Neural cell (in vitro differentiated cells): ENCODE measurements around the gene ZNF438. TPM values are rescaled to one million over a fixed set of nuclear protein-coding genes. Genes with fewer than 3 reads are reported as not detected.

Experiments used
- H2AFZ ChIP-seq: fragments of 200-600, 300-800 bp; sonication (generic), shearing (Covaris generic); 2 replicates; pipeline ENCODE4 v1.6.0; 2014; ENCODE audit warnings: low read depth, mild to moderate bottlenecking, antibody characterized with exemption, low read length, moderate library complexity
- H3F3A ChIP-seq: fragments of 200-600 bp; shearing (Covaris generic); 2 replicates; pipeline ENCODE4 v1.6.1; 2016; ENCODE audit warnings: mild to moderate bottlenecking, moderate library complexity, mixed read lengths, antibody characterized with exemption, low read length; ENCODE audit not compliant: insufficient read depth, poor library complexity, severe bottlenecking
- H3K27ac ChIP-seq: fragments of 200-600, 300-800 bp; sonication (generic), shearing (Covaris generic); 2 replicates; pipeline ENCODE4 v1.5.1; 2014; ENCODE audit warnings: mild to moderate bottlenecking, low read length, moderate library complexity
- H3K27me3 ChIP-seq: fragments of 300-800, 200-600 bp; sonication (generic), shearing (Covaris generic); 2 replicates; pipeline ENCODE4 v1.6.0; 2014; ENCODE audit warnings: mild to moderate bottlenecking, low read depth, low read length, moderate library complexity; ENCODE audit not compliant: insufficient read depth
- H3K36me3 ChIP-seq: fragments of 300-800, 200-600 bp; sonication (generic), shearing (Covaris generic); 2 replicates; pipeline ENCODE4 v1.5.1; 2014; ENCODE audit warnings: mild to moderate bottlenecking, antibody characterized with exemption, low read length, moderate library complexity; ENCODE audit not compliant: insufficient read depth
- H3K4me2 ChIP-seq: fragments of 300-800, 200-600 bp; sonication (generic), shearing (Covaris generic); 2 replicates; pipeline ENCODE4 v1.6.0; 2014; ENCODE audit warnings: mild to moderate bottlenecking, low read length
- H3K4me3 ChIP-seq: fragments of 300-800, 200-600 bp; sonication (generic), shearing (Covaris generic); 2 replicates; pipeline ENCODE4 v1.5.1; 2014; ENCODE audit warnings: mild to moderate bottlenecking, low read length, moderate library complexity
- H3K79me2 ChIP-seq: fragments of 200-600 bp; shearing (Covaris generic); replicated peaks from 2 replicates; pipeline ENCODE4 v1.6.0; 2014; ENCODE audit warnings: mild to moderate bottlenecking, low read length, moderate library complexity; ENCODE audit not compliant: insufficient read depth
- H3K9ac ChIP-seq: fragments of 300-800, 200-600 bp; sonication (generic), shearing (Covaris generic); 2 replicates; pipeline ENCODE4 v1.6.1; 2016; ENCODE audit warnings: mild to moderate bottlenecking, low read length, mixed read lengths
- H3K9me2 ChIP-seq: fragments of 200-600 bp; shearing (Covaris generic); 2 replicates; pipeline ENCODE4 v1.6.1; 2016; ENCODE audit warnings: mild to moderate bottlenecking, low read length, mixed read lengths; ENCODE audit not compliant: insufficient read depth
- H3K9me3 ChIP-seq: fragments of 200-600, 300-800 bp; sonication (generic), shearing (Covaris generic); 2 replicates; pipeline ENCODE4 v1.6.1; 2016; ENCODE audit warnings: mild to moderate bottlenecking, mixed run types, low read length, moderate library complexity, mixed read lengths
- H4K20me1 ChIP-seq: fragments of 200-600 bp; shearing (Covaris generic); 2 replicates; pipeline ENCODE4 v1.6.1; 2016; ENCODE audit warnings: mild to moderate bottlenecking, mixed run types; ENCODE audit not compliant: insufficient read depth
- CTCF ChIP-seq: fragments of 450-650 bp; IDR thresholded peaks from 2 replicates; pipeline ENCODE4 v1.5.1; 2014; ENCODE audit warnings: antibody characterized with exemption, mild to moderate bottlenecking, moderate library complexity; ENCODE audit not compliant: poor library complexity, severe bottlenecking
- EP300 ChIP-seq: fragments of 450-650 bp; conservative IDR thresholded peaks from 2 replicates; pipeline ENCODE4 v1.6.1; 2014; ENCODE audit warnings: antibody characterized with exemption, mild to moderate bottlenecking, moderate library complexity; ENCODE audit not compliant: poor library complexity, severe bottlenecking
- EZH2 ChIP-seq: fragments of 200-600, 300-800 bp; shearing (Covaris generic), sonication (generic); IDR thresholded peaks from 2 replicates; pipeline ENCODE4 v1.6.1; 2014; ENCODE audit warnings: antibody characterized with exemption, low read length, borderline replicate concordance, mild to moderate bottlenecking; ENCODE audit not compliant: insufficient read depth, poor library complexity, severe bottlenecking
- MXI1 ChIP-seq: fragments of 450-650 bp; conservative IDR thresholded peaks from 2 replicates; pipeline ENCODE4 v1.6.1; 2014; ENCODE audit warnings: antibody characterized with exemption, mild to moderate bottlenecking; ENCODE audit not compliant: poor library complexity, severe bottlenecking
- POLR2AphosphoS5 ChIP-seq: IDR thresholded peaks from 2 replicates; pipeline ENCODE4 v1.6.1; 2012
- RAD21 ChIP-seq: fragments of 450-650 bp; conservative IDR thresholded peaks from 2 replicates; pipeline ENCODE4 v1.6.1; 2014; ENCODE audit warnings: antibody characterized with exemption, mild to moderate bottlenecking, moderate library complexity
- REST ChIP-seq: IDR thresholded peaks from 2 replicates; pipeline ENCODE4 v1.6.1; 2012; ENCODE audit warnings: borderline replicate concordance
- SMC3 ChIP-seq: fragments of 450-650 bp; conservative IDR thresholded peaks from 2 replicates; pipeline ENCODE4 v1.6.1; 2014; ENCODE audit warnings: antibody characterized with exemption, mild to moderate bottlenecking, moderate library complexity; ENCODE audit not compliant: poor library complexity
- TAF1 ChIP-seq: IDR thresholded peaks from 2 replicates; pipeline ENCODE4 v1.6.1; 2012; ENCODE audit warnings: low read depth
- polyA plus RNA-seq: library from polyadenylated mRNA; depleted of rRNA; stranded (reverse); fragments of >200 nt; gene quantifications from 2 replicates; pipeline ENCODE4 v1.2.3, GENCODE V29; 2014

The ZNF438 gene
- polyA plus RNA-seq, 1 donor from 2014 or later = 0.78 TPM

GRCh38 chr10:31075881-31076609 lies 44.4 kb upstream of the ZNF438 start:
- Histone ChIP-seq H3K79me2 (no peaks in the 10 kb centered on the region), H3K4me3 (no peak overlapping the region), H2AFZ (no peak overlapping the region), H3K36me3 (no peaks in the 10 kb centered on the region), H3K27me3 (no peaks in the 10 kb centered on the region), H4K20me1 (no peaks in the 10 kb centered on the region), H3K27ac (no peak overlapping the region), H3K4me2 (no peak overlapping the region), H3K9me2 (no peaks in the 10 kb centered on the region), H3F3A (no peaks in the 10 kb centered on the region), H3K9ac (no peak overlapping the region), H3K9me3 (no peaks in the 10 kb centered on the region)
- TF ChIP-seq EP300 = no peak
- no peak for TF ChIP-seq RAD21
- no peak for TF ChIP-seq MXI1
- TF ChIP-seq REST = no peak
- TF ChIP-seq TAF1 = no peak
- TF ChIP-seq EZH2 = no peak
- TF ChIP-seq POLR2AphosphoS5 = no peak
- TF ChIP-seq CTCF = no peak
- TF ChIP-seq SMC3 = no peak

- Histone ChIP-seq H3K4me2 (no peak overlapping the region), H3K27me3 (no peaks in the 10 kb centered on the region), H3K27ac (no peak overlapping the region), H3K9ac (no peak overlapping the region), H3F3A (no peaks in the 10 kb centered on the region), H2AFZ (no peak overlapping the region), H3K4me3 (no peak overlapping the region), H3K9me2 (no peaks in the 10 kb centered on the region), H3K9me3 (no peaks in the 10 kb centered on the region), H3K36me3 (no peaks in the 10 kb centered on the region), H4K20me1 (no peaks in the 10 kb centered on the region), H3K79me2 (no peaks in the 10 kb centered on the region)
- TF ChIP-seq MXI1 (no peak), SMC3 (no peak), CTCF (no peak), RAD21 (no peak), EZH2 (no peak), POLR2AphosphoS5 (no peak), TAF1 (no peak), EP300 (no peak), REST (no peak)
These were observed 43.8 kb upstream of the ZNF438 start for GRCh38 chr10:31075434-31075833.
